HG03378 (cell line): ENCODE results near the gene DMBX1.

ENCODE experiments used
- ATAC-seq: cut with Tn5 transposase; IDR thresholded peaks from one replicate; pipeline ENCODE4 v1.9.1; 2021; ENCODE audit warnings: mild to moderate bottlenecking, moderate library complexity; ENCODE audit not compliant: unreplicated experiment

Gene DMBX1

DNA sequence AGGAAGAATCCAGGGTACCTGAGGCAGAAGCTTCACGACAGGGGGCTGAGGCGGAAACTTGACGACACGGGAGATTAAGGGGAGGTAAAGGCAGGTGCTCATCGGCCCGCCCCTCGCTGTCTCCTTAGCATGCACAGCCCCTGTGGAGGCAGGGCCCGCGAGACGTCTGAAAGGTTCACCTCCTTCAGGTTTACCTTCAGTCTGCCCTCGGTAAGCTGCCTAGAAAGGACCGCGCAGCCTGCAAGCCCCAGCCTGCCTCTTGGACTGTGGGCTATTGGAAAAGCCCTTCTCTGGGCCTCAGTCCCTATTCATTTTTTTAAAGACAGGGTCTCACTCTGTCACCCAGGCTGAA, 33.3 kb downstream of the DMBX1 start:
- ATAC-seq = no peak

DNA sequence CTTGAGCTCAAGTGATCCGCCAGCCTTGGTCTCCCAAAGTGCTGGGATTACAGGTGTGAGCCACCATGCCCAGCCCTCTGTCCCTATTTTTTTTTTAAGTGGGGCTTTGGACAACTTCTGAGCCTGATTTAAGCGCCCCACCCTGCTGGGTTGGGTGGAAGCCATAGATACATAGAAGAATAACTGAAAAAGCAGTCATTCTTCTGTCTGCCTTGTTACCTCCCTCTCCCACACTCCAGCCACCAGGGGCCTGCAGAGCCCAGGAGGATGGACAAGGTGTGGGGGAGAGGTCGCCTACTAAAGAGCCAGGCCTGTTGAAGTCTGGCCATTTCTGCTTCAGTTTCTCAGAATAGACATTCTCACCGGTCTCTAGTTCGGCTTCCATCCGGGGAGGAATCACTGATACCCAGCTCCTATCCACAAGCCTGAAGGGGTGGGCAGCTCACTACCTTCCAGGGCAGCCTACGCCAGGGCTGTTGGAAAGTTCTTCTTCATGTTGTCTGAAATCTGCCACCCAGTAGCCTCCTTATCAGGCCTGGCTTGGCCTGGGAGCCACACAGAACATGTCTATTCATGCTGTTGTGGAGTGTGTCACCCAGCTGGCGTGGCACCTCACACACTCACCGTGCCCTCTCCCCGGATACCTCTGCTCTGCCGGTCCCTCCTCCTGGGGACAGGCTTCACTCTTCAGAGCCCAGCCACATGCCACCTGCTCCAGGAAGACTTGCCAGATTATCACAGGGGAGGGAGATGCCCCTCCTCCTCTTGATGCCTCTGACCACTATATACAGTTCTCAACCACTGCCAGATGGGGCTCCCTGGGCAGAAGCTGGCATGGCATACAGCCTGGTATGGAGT, 34.1 kb downstream of the DMBX1 start:
- ATAC-seq = no peak

DNA sequence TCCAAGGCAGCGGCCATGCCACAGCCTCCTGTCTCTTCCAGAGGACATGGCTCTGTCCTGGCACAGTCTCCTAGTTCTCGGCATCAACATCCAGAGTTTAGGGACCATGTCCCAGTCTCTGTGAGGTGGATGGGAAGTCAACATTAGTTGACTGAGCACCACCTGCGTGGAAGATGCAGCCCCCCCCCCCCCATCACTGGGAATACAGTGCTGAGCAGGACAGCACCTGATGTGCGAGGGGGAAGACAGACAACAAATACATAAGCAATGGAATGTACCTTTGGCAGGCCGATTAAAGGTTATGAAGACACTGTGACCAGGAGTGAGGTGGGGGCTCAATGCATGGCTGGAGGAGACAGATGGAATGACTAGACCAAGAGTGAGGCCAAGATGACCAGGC, 35.2 kb downstream of the DMBX1 start:
- no peak for ATAC-seq

DNA sequence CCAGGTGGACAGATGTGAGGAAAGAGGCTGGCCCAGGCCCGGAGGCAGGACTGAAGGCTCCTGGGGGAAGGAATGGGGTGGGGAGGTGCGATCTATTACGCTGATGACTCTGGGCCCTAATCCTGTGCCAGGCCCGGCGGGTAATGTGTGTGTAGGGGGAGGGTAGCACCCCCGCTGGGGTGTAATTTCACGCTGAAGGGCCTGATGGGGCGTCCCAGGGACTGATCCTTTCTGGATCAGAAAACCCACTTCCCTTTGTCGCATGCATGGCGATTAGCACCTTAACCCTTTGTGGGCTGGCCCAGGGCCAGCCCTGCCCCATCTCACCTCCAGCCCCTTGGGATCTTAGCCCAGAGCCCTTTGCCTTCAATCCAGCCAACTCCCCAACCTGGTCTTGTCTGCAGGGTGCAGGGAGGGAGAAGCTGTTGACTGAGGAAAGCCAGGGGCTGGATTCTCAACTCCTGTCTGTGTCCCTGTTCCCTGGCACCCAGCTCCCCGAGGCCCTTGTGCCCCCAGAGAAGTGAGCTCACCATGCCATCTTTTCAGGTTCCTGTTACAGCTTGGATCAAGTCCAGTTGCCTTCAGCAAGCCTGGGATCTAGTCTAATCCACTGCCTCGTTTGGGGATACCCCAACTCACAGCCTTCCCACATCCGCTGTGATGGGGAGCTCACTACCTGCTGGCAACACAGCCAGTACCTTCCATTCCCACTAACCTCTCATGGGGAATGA, 35.8 kb downstream of the DMBX1 start:
- no peak for ATAC-seq

DNA sequence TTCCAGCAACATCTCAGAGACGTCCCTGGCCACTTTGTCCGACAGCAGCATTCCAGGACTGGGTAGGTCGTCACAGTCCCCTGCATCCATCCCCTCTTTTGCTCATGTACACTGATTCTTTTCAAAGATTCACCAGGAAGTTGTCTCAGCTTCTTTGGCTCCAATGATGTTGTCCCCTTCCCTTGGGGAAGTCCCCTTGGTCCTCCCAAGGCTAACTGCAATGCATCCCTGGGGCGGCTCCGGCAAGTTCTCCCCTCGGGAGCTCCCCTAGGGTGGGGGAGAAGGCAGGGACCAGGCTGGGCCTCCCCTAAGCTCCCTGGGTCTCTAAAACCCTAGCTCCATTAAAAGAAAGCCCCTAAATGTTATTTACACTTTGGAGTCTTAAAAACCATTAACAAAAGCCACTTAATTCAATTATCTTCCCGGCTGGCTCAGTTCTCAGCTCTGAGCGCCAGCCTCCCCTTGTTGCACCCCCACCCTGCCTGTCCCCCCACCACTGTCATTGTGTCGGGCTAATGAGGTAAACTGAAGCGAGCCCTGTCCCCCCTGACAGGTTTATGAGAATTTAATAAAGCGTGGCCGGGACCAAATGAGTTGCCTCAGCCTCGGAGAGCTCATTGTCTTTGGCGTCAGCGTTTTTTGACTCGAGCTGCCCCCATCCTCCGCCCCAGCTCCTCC, 36.5 kb downstream of the DMBX1 start:
- no peak for ATAC-seq

DNA sequence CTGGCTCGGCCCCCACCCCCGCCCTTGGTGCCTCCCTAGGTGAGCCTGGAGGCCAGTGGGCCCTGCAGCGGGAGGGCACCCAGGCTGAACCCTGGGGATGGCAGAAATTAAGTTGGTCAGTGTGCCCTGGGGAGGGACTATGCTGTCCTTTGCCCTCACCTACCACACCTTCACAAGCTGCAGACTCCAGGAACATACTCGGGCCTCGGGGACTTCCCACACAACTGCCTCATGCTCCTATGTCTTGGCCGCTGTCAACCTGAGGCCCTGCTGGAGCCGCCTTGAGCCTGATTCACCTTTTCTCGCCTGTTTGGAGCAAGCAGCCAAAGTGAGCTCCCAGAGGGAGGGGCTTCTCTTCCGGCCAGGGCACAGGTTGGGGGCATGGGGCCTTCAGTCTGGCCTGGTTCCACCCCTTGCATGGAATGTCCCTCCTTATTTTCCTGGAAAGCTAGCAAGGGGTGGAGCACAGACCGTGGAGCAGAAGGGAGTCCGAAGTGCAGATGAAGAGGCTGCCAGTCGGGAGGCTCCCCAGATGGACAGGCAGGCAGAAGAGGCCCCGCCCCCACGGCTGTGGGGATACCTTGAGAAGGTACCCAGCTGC, 37.2 kb downstream of the DMBX1 start:
- no peak for ATAC-seq

DNA sequence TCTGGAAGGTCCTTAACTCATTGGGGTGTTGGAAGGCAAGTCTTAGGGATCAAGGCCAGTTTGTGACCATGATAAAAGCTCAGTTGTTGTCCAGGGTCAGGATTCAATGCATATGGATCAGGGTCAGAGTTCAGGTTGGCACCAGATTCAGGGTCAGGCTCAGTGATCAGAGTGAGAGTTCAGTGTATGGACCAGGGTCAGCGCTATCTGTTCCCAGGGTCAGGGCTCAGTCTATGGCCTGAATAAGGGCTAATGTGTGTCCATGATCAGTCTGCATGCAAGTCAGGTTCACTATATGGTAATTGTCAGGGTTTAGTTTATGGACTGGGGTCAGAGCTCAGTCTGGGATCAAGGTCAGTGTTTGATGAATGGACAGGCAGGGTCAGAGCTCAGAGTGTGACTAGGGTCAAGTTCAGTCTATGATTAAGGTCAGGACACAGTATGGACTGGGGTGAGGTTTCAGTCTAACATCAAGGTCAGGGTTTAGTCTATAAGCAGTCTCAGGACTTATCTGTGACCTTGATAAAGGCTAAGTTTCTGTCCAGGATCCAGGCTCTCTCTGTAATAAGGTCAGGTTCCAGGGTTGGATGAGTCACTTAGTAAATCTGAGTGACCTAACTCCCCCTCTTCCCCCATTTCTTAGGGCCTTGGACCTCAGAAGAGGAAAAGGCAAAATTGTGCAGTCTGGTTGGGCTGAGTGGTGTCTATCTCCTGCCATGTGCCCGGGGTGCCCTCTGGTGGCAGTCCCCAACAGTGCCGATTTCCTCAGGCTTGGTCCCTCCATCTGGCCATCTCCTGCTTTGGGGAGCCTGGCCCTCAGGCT, 38.0 kb downstream of the DMBX1 start:
- ATAC-seq = no peak

DNA sequence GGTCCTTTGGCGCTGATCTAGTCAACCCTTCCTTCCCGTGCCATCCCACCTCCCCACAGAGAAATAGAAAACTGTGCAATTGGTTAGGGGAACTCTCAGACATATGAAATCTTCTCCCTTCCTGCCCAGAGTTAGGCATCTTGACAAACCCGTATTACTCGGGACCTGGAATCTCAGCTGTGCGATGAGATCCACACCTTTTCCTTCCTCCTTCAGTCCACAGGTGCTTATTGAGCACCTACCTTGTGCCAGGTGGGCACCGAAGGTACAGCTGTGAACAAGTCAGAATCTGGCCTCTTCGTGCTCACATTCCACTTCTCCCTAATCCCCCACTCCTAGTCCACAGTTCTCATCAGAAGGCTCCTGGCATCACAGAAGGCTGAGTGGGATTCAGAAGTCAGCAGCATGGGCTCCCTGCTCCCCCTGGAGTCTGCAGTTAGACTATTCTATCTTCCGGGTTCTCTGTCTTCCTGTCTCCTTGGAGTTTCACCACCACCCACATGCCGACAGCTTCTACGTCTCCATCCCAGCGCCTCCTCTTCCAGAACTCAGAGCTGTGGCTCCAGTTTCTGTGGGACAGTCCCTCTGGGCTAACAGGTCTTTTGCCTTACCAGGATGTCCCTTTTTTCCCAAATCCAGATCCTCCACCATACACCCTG, 38.8 kb downstream of the DMBX1 start:
- ATAC-seq = no peak

DNA sequence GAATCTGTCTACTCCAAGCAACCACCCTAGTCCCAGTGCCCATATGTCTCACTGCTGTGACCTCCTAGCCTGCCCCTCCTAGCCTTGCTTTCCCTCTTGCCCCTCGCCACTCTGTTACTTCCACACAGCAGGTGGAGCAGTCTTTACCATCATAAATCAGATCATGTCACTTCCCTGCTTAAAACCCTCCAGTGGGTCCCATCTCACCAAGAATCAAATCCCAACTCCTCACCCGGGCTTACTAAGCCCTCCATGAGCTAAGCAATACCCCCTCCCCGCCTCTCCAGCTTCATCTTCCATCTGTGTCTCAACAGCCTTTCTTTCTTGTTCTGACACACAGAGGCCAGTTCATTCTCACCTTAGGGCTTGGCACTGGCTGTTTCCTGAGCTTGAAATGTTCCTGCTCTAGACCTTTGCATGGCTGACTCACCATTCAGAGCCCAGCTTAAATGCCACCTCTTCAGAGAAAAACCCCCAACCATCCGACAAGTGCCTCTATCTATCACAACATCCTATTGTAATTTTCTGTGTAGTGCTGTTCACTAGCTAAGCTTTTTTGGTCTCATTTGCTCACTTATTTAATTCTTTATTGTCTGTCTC, 39.5 kb downstream of the DMBX1 start:
- ATAC-seq = no peak

DNA sequence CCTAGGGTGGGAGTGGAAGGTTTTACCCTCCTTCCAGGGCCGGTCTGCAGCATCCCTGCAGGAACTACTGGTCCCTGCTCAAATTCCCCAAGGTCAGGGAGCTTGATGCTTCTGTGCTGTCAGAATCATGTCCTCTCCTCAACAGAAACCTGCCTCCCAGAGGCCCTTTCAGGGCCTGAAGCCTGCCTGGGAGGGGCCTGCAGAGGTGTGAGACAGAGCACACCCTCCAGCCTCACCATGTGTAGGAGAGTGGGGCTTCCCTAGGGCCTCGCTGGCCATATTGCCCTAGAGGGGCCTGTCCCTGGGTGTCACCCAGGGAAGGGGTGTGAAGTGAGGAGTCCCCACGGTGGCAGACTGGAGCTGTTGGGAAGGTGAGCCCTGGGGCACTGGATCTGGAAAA, 40.7 kb downstream of the DMBX1 start:
- ATAC-seq = no peak

DNA sequence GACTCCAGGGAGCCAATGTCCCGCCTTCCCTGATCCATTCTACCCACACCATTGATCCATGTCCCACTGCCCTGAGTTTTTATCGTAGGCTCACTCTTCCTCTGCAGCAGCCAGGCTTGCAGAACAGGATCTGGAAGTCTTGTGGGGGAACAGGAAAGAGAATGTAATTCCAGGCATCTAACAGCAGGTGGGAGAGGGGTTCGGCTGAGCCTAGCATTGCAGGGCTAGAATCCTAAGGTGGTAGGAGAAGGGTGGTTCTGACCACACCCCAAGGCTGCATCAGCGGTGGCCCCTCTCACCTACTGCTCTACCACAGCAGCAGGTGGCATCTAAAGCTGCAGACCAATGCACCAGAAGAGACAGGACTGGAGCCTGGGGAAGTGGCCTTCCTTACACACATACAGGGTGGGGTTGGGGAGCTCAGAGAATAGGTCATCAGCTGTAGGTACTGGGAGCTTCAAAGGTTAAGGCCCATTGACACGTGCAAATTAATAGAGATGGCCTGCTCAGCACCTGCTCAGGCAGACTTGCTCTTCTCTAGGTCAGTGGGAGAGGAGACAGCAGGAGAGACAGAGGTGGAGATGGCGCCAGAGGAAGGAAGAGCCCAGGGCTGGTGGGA, 41.3 kb downstream of the DMBX1 start:
- no peak for ATAC-seq

DNA sequence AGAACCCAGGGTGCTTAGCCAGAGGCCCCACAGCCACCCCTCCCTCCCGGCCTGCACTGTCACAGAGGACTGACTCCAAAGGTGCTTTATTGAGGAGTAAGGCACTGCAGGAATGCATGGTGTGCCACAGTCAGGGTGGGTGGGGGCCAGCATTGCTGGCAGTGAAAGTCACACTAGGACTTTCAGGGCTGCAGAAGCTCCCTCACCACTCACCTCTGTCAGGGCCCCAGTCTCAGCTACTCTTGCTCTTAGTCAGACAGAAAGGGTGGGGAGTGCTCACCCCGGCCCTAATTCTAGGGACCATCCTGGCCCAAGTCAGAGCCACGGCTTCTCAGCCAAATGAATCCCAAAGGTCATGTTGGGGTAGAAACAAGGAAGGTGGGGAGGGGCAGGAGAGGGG, 42.5 kb downstream of the DMBX1 start:
- ATAC-seq = no peak

DNA sequence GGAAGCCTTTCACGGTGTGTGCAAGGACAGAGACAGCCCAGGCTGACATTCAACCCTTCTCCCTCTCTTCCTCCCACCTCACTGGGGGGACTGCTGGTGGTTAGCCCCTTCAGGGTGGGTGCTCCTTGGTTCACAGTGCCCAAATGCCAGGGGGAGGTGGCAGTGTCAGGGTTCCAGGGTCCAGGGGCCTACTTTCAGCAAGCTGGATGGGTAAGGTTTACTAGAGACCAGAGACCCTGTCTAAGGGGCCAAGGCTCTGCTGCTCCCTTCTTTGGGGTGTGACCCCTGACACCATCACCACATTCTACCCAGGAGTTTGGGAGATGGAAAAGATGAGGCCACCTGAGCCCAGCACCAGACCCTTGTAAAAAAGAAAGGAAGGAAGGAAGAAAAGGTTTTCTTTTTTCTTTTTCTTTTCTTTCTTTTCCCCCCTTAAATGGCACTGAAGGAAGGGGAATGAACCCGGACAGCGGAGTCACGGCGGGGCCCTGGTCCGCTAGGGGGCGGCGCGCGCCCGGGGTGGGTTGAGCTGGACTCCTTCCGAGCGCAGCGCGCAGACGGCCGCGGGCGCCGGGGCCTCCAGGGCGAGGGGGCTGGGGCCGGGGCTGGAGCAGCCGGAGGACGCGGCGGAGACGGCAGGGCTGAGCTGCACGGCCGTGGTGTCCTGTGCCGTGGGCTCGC, 43.0 kb downstream of the DMBX1 start:
- no peak for ATAC-seq

DNA sequence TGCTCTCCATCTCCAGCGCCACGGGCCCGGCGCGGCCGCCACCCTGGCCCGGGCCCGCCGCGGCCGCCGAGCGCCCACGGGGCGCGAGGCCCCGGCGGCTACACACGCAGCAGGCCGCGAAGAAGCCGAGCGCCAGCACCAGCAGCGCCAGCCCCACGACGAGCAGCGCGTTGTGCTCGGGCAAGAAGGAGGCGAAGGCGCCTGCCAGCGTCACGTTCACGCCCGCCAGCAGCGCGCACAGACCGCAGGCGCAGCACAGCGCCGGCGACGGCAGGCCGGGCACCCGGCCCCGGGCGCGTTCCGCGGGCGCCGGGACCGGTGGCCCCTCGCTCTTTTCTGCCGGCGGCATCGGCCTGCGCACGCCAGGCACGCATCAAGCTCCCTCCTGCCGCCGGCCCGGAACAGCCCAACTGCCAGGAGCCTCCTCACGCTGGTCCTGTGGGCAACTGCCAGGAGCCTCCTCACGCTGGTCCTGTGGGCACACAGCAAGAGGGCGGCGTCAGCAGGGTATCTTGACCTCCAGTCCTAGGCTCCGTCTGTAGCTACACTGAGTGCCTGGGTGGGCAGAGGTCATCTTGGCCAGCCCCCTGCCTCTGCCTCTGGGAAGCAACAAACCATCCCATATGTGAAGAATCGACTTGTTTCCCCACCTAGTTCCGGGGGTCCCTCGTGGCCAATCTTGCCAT, 43.7 kb downstream of the DMBX1 start:
- ATAC-seq = no peak

DNA sequence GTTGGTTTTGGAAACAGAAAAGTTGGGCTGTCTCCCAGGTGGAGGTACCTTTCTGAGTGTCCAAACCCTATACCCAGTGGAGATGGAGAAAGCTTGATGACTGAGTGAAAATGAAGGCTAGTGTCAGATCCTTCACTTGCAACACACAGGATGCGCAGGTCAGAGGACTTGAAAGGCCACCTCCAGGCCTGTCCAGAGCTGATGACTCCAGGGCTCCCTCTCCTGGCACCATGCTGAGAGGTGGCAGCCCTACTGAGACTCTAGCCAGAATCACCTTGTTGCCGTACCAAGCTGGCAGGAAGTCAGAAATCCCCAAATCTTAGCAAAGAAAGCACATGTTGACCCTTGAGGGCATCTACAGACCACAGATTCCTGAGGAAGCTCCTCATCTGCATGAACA, 45.4 kb downstream of the DMBX1 start:
- ATAC-seq = no peak

DNA sequence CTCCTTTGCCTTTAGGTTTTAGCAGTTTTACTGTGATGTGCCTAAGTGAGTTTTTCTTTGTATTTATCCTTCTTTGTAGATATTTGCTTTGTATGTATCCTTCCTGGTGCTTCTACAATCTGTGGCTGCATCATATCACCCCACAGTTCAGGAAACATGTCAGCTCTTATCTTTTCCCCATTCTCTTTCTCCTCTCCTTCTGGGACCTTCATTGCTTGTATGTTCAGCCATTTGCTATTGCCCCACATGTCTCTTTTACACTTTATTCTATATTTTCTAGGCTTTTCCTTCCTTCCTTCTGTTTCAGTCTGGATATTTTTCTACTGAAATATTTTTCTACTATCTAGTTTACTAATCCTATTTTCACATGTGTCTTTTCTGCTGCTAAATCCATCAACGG, 46.9 kb downstream of the DMBX1 start:
- no peak for ATAC-seq

DNA sequence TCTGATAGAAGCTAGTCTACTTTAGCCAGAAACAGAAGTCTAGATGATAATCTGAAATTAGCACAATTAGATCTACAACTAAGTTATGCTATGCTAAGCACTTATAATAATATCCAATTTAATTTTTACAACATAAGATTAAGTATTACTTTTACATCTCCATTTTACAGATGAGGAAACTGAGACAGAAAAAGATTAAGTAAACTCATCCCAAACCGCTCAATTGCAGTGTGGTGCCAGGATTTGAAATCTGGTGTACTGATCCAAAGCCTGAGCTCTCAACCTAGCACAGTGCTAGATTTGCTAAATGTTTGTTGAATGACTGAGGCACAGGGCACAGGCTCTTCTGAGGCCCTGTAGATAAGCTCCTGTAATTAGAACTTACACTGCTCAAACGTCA, 48.0 kb downstream of the DMBX1 start:
- no peak for ATAC-seq

DNA sequence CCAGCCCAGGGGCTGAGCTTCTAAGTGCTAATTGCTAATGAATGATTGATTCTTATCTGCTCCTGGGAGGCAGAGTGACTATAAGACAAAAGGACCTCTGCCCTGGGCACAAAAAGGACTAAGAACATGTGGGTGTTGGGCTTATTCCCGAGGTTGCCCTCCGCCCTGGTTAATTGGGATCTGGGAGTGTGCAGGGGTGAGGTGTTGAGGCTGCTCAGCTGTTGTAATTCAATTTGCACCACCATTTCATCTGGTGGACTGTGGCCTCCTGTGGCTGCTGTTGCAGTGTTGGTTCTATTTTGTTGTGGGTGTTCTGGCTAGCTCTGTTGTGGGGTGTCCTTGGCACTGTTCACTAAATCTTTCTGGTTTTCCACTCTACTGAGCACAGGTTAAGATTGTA, 48.5 kb downstream of the DMBX1 start:
- no peak for ATAC-seq
